ENCODE results near the gene GPR137.
"Not testable (repeated sequence)": the region's sequence is repeated elsewhere in the genome, so short reads cannot be mapped to it uniquely, and the experiment has no call there.

Gene GPR137

GRCh38 chr11:64322925-64323260 is 37.2 kb downstream of the GPR137 start:
- DNase-seq, result no peak

- no peak for DNase-seq
Measured at GRCh38 chr11:64323373-64323772, 37.7 kb downstream of the GPR137 start.

GRCh38 chr11:64323984-64324383 is 38.3 kb downstream of the GPR137 start:
- DNase-seq, result not testable (repeated sequence)

GRCh38 chr11:64324692-64325469 is 39.2 kb downstream of the GPR137 start:
- no peak for DNase-seq

GRCh38 chr11:64327375-64327774 is 41.7 kb downstream of the GPR137 start:
- no peak for DNase-seq

- no peak for DNase-seq
Measured at GRCh38 chr11:64327993-64328392, 42.3 kb downstream of the GPR137 start.

- no peak for DNase-seq
Measured at GRCh38 chr11:64330888-64331287, 45.2 kb downstream of the GPR137 start.

- DNase-seq, result peak; percentile 99
Measured at GRCh38 chr11:64331569-64332371, 46.1 kb downstream of the GPR137 start.

GRCh38 chr11:64333556-64333955 is 47.9 kb downstream of the GPR137 start:
- DNase-seq, result no peak

- DNase-seq, result peak; percentile 96
Measured at GRCh38 chr11:64334764-64335735, 49.4 kb downstream of the GPR137 start.

- DNase-seq, result no peak
Measured at GRCh38 chr11:64337538-64338249, 52.0 kb downstream of the GPR137 start.

- DNase-seq, result no peak
Measured at GRCh38 chr11:64338716-64339115, 53.1 kb downstream of the GPR137 start.
